ENCODE data around the gene MORC1.

MORC1 gene

DNA sequence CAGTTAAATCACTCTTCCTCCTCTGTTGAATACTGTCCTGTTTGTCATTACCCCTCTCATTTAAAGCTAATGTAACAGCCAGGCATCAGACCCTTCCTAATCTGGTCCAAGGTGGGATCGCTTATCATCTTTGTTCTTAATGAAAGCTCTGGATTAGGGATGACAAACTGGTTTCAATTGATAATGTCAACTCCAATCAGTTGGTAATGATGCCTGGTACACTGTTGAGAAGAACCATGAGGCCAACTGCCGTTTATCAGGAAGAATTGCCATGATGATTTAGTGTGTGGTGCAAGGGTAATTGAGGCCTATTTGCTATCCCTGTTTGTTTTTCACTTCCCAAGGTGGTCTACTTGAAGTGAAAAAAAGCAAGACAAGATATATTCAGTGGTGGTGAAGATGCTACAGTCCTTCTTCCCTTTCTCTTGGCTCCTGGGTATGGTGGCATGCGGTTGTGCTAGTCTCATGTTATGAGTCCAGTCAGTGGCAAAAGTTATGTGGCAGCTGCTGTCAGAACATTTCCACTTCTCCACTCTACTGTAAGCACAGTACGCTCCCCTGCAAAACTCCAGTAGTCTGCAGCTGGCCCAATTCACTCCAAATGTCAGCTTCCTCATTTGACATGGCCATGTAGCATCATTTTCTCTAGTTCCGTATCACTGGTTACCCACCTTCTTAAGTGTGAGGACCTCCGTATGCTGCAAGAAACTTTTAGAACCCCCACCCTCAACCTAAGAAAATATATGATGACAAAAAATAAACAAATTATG is 72.5 kb downstream of the MORC1 start:
- TF ChIP-seq, protein P1, sequence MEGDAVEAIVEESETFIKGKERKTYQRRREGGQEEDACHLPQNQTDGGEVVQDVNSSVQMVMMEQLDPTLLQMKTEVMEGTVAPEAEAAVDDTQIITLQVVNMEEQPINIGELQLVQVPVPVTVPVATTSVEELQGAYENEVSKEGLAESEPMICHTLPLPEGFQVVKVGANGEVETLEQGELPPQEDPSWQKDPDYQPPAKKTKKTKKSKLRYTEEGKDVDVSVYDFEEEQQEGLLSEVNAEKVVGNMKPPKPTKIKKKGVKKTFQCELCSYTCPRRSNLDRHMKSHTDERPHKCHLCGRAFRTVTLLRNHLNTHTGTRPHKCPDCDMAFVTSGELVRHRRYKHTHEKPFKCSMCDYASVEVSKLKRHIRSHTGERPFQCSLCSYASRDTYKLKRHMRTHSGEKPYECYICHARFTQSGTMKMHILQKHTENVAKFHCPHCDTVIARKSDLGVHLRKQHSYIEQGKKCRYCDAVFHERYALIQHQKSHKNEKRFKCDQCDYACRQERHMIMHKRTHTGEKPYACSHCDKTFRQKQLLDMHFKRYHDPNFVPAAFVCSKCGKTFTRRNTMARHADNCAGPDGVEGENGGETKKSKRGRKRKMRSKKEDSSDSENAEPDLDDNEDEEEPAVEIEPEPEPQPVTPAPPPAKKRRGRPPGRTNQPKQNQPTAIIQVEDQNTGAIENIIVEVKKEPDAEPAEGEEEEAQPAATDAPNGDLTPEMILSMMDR (IDR thresholded peaks at IDR 0.05; ENCODE audit: unreplicated experiment in 3 of 3), result no peak
- Mint-ChIP-seq H3K9me3 (peaks cover 4% of the 10 kb centered on the region), H3K27me3 (ENCODE audit: low read depth) (no peaks in the 10 kb centered on the region)

DNA sequence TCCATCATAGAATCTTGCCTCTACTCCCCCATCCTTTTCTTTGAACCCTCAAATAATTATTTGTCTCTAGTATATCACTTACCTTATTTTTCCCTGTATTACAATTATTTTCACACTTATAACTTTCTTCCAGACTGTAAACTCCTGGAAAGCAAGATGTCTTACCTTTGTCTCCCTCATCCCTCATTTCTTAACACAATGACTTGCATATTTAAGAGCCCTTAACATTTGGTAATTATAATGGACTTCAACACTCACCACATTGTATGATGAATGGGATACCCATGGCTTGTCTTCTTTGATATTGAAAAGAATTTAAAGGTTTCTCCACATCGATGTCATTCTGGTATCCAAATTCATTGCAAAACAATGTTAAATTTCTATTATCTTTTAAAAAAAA is 82.9 kb downstream of the MORC1 start:
- no peaks in the 10 kb centered on the region for H3K4me1 Mint-ChIP-seq
- H3K36me3 Mint-ChIP-seq (ENCODE audit: low read depth), result no peaks in the 10 kb centered on the region
- TF ChIP-seq, protein P1 (IDR thresholded peaks at IDR 0.05; ENCODE audit: unreplicated experiment in 3 of 3), result no peak
- no peaks in the 10 kb centered on the region for H3K27me3 Mint-ChIP-seq (ENCODE audit: low read depth)
- peaks cover 8% of the 10 kb centered on the region for H3K9me3 Mint-ChIP-seq
- H3K4me3 Mint-ChIP-seq, result no peak overlapping the region
- no peak overlapping the region for H3K27ac Mint-ChIP-seq

More for the DNA sequence above, 72.5 kb downstream of the MORC1 start:
- no peaks in the 10 kb centered on the region for H3K36me3 Mint-ChIP-seq (ENCODE audit: low read depth)
- H3K4me1 Mint-ChIP-seq, result no peaks in the 10 kb centered on the region
- no peak overlapping the region for H3K27ac Mint-ChIP-seq
- no peak overlapping the region for H3K4me3 Mint-ChIP-seq

DNA sequence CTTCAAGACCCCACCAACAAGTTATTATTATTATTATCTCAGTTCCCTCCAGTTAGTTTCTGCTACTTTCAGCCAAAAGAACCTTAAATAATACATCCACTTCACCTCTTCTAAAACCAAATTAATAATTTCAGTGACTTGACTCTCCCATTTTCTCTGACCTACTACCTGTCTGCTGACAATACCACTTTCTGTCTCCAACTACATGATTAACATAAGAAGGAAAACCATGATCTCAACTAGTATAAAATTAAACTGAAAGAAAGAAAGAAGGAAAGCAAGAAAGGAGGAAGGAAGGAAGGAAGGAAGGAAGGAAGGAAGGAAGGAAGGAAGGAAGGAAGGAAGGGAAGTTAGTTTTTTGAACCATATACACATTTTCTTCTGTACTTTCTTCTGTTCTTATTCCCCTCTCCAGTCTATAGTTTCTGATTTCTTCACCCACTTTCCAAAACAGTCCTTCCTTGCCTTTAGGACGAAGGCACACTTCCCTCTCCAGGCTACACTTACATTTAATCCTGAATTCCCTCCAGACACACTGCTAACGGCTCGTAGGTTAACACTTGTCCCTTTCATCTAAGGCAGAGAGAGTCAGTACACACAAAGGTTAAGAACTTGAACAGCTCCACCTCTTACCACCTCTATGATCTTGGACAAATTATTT is 84.8 kb downstream of the MORC1 start:
- no peaks in the 10 kb centered on the region for H3K9me3 Mint-ChIP-seq
- H3K4me3 Mint-ChIP-seq, result no peak overlapping the region
- no peaks in the 10 kb centered on the region for H3K27me3 Mint-ChIP-seq (ENCODE audit: low read depth)
- TF ChIP-seq, protein P1 (IDR thresholded peaks at IDR 0.05; ENCODE audit: unreplicated experiment in 3 of 3), result no peak
- H3K4me1 Mint-ChIP-seq, result no peaks in the 10 kb centered on the region
- no peaks in the 10 kb centered on the region for H3K36me3 Mint-ChIP-seq (ENCODE audit: low read depth)
- H3K27ac Mint-ChIP-seq, result no peak overlapping the region

DNA sequence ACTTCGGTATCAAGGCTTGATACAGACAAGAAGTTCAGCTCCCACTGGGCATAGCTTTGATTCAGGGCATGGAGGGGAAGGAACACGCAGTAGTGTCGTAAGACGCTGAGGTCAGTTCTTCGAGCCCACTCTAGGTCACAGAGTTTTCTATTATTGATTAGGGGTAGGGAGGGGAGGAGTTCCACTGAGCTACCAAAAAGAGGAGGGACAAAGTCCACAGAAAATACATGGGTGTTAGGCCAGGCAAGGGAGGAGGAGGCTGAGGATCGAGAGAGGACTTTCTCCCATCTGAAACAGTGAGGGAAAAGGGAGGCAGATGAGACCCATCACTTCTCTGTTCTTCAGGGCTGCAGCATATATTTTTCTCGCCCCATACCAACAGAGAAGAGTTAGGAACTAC is 89.2 kb downstream of the MORC1 start:
- no peak overlapping the region for H3K27ac Mint-ChIP-seq
- H3K9me3 Mint-ChIP-seq, result no peaks in the 10 kb centered on the region
- no peaks in the 10 kb centered on the region for H3K27me3 Mint-ChIP-seq (ENCODE audit: low read depth)
- peaks cover 2% of the 10 kb centered on the region for H3K4me1 Mint-ChIP-seq
- TF ChIP-seq, protein P1 (IDR thresholded peaks at IDR 0.05; ENCODE audit: unreplicated experiment in 3 of 3), result no peak
- H3K4me3 Mint-ChIP-seq, result no peak overlapping the region
- H3K36me3 Mint-ChIP-seq (ENCODE audit: low read depth), result no peaks in the 10 kb centered on the region

DNA sequence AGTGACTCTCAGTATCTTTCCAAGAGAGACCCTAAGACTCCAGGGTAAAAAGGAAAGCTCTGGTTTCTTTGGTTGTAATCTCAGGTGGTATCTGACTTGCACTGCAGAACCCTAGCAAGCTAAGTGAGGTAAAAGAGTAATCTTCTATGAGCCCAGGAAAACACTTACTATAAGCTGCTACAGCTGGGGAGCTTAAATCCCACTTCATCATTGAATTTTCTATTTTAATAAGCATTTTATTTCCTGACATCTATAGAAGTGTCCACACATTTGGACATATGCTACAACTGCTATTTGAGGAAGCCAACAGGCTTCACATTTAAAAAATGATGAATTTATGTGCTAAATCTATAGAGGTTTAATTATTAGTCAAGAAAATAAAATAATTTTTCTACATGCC is 91.1 kb downstream of the MORC1 start:
- H3K9me3 Mint-ChIP-seq, result no peaks in the 10 kb centered on the region

More for the DNA sequence above, 91.1 kb downstream of the MORC1 start:
- TF ChIP-seq, protein P1 (IDR thresholded peaks at IDR 0.05; ENCODE audit: unreplicated experiment in 3 of 3), result no peak
- no peaks in the 10 kb centered on the region for H3K36me3 Mint-ChIP-seq (ENCODE audit: low read depth)
- no peak overlapping the region for H3K27ac Mint-ChIP-seq
- H3K4me1 Mint-ChIP-seq, result peaks cover 11% of the 10 kb centered on the region
- H3K27me3 Mint-ChIP-seq (ENCODE audit: low read depth), result no peaks in the 10 kb centered on the region
- no peak overlapping the region for H3K4me3 Mint-ChIP-seq
